DOHH2 (cell line): ENCODE results near the gene MACROD2.

Source experiments
- EZH2phosphoT487 ChIP-seq: fragments of 200-600 bp; sonication (generic); IDR thresholded peaks from 2 replicates; pipeline ENCODE4 v1.6.1; 2017; ENCODE audit warnings: borderline replicate concordance, mild to moderate bottlenecking, antibody characterized with exemption, low read length, moderate library complexity, mixed read lengths
- TF ChIP-seq, protein P1 (sequence below): fragments of 200-600 bp; sonication (generic); IDR thresholded peaks from one replicate; pipeline ENCODE4 v1.5.1; 2014; ENCODE audit warnings: antibody characterized with exemption, mild to moderate bottlenecking, low read depth, low read length; ENCODE audit not compliant: poor library complexity, severe bottlenecking

DNA sequence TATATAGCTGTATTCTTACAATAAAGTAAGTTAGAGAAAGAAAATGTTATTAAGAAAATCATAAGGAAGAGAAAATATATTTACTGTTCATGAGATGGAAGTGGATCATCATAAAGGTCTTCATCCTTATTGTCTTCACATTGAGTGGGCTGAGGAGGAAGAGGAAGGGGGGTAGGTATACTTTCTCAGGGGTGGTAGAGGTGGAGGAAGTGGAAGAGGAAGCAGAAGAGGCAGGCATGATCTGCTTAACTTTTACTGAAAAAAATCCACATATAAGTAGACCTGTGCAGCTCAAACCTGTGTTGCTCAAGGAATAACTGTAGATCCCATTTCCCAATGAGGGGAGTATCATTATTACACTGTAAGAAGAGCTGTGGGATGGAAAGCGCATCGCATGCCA is 1863.7 kb downstream of the MACROD2 start:
- TF ChIP-seq, protein P1, sequence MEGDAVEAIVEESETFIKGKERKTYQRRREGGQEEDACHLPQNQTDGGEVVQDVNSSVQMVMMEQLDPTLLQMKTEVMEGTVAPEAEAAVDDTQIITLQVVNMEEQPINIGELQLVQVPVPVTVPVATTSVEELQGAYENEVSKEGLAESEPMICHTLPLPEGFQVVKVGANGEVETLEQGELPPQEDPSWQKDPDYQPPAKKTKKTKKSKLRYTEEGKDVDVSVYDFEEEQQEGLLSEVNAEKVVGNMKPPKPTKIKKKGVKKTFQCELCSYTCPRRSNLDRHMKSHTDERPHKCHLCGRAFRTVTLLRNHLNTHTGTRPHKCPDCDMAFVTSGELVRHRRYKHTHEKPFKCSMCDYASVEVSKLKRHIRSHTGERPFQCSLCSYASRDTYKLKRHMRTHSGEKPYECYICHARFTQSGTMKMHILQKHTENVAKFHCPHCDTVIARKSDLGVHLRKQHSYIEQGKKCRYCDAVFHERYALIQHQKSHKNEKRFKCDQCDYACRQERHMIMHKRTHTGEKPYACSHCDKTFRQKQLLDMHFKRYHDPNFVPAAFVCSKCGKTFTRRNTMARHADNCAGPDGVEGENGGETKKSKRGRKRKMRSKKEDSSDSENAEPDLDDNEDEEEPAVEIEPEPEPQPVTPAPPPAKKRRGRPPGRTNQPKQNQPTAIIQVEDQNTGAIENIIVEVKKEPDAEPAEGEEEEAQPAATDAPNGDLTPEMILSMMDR = no peak
- TF ChIP-seq EZH2phosphoT487 = no peak
